Kidney (tissue), 14 donors: ENCODE measurements around the gene PPIL1. TPM values are rescaled to one million over a fixed set of nuclear protein-coding genes. Genes with fewer than 3 reads are reported as not detected.

Experiments
- DNase-seq, 5 donors: peaks; one replicate each; pipeline ENCODE4 v3.0.0-alpha.2; 2013 to 2020
- FAIRE-seq: peaks from 2 replicates; lab custom pipeline; 2012; peaks lifted over from hg19 to GRCh38; lab: Jason Lieb, UNC
- H3K27ac ChIP-seq, 2 donors: one replicate each; pipeline ENCODE4 v1.7.0; 2013; ENCODE audit warnings: low read depth in 2 of 2, low read length in 2 of 2, inconsistent platforms in 1 of 2
- H3K27me3 ChIP-seq: one replicate; pipeline ENCODE4 v1.7.1; 2013; ENCODE audit warnings: low read length, inconsistent platforms; ENCODE audit not compliant: control insufficient read depth, insufficient read depth
- H3K36me3 ChIP-seq, 3 donors: one replicate each; pipeline versions ENCODE4 v1.7.0 to v1.7.1; 2013; ENCODE audit warnings: low read length in 3 of 3, control low read depth in 1 of 3, inconsistent platforms in 1 of 3; ENCODE audit not compliant: insufficient read depth in 3 of 3, control insufficient read depth in 2 of 3
- H3K4me1 ChIP-seq, 3 donors: one replicate each; pipeline versions ENCODE4 v1.7.0 to v1.7.1; 2013; ENCODE audit warnings: low read length in 3 of 3, inconsistent platforms in 1 of 3, low read depth in 1 of 3; ENCODE audit not compliant: control insufficient read depth in 2 of 3, insufficient read depth in 2 of 3
- H3K4me3 ChIP-seq, 3 donors: one replicate each; pipeline versions ENCODE4 v1.7.0 to v1.8.1; 2013; ENCODE audit warnings: low read length in 3 of 3, control low read depth in 1 of 3, inconsistent platforms in 1 of 3
- H3K9ac ChIP-seq, 3 donors: one replicate each; pipeline versions ENCODE4 v1.7.0 to v1.7.1; 2013; ENCODE audit warnings: low read length in 3 of 3, control low read depth in 1 of 3, inconsistent platforms in 1 of 3
- H3K9me3 ChIP-seq, 3 donors: one replicate each; pipeline versions ENCODE4 v1.7.0 to v1.7.1; 2013; ENCODE audit warnings: low read length in 3 of 3, control low read depth in 1 of 3, inconsistent platforms in 1 of 3; ENCODE audit not compliant: control insufficient read depth in 2 of 3, insufficient read depth in 1 of 3
- intact Hi-C: fragments of 100-400 bp; cut with DNase I; formaldehyde crosslinking; loops from one replicate; pipeline ENCODE4 v1.11.1; 2022
- polyA plus RNA-seq: library from polyadenylated mRNA; stranded (reverse); fragments of 350-450 nt; fragmentation: Illumina TruSeq; extraction: RNeasy Lipid Tissue Mini Kit (QIAGEN cat#74804); gene quantifications from one replicate; pipeline ENCODE4 v1.2.3, GENCODE V29; 2014; ENCODE audit warnings: low read depth, low replicate concordance; ENCODE audit not compliant: insufficient read depth
- total RNA-seq: library from RNA; stranded (reverse); fragmentation: NEBNext Ultra II Directional; extraction: Animal tissue kit (Norgen Biotek cat#: 25700); gene quantifications from one replicate; pipeline ENCODE4 v1.2.1, GENCODE V29; 2021
- TF ChIP-seq, protein P1 (sequence below): IDR thresholded peaks from 3 replicates; pipeline ENCODE4 v1.5.1; 2012; ENCODE audit warnings: mild to moderate bottlenecking, moderate library complexity, borderline replicate concordance; ENCODE audit not compliant: insufficient read depth; ENCODE audit errors: extremely low read depth
- donor health status: control.
- donor health status: control.
- donor health status: control.
- donor health status: control.
- donor health status: control.
- donor health status: DM: yes; HTN: yes; CAD: no.
- donor health status: Normal renal cell carcinoma (clear cell type).

Gene PPIL1
- total and polyA plus RNA-seq, 2 donors from 2014 or later: 21.3 to 40.1 TPM

DNA sequence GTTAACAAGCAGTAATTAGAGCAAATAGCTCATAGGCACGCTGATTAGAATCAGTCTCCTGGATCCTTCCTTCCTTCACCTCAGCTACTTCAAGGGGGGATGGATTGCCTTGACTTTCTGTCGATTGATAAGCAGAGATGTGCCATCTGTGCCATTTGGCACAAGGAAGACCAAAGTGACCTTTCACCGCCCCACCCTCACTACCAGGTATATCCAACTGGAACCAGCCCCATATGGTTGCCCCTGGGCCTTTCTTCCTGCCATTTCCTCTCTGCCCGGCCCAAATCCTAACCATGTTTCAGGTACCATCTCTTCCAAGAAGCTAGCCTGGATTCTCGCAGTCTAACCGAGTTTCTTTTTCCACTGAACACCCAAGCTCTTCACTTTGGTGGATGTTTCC lies 26.6 kb downstream of the PPIL1 start:
- H3K9me3 ChIP-seq: no peaks in the 10 kb centered on the region
- FAIRE-seq (no peak), DNase-seq (no peak)
- intact Hi-C loops: no loop called here
- H3K9ac ChIP-seq: peak overlapping the region in 1 of 3 donors; percentile 22
- H3K27me3 ChIP-seq: no peaks in the 10 kb centered on the region
- no peak overlapping the region for H3K27ac ChIP-seq
- no peak overlapping the region for H3K4me3 ChIP-seq
- TF ChIP-seq, protein P1, sequence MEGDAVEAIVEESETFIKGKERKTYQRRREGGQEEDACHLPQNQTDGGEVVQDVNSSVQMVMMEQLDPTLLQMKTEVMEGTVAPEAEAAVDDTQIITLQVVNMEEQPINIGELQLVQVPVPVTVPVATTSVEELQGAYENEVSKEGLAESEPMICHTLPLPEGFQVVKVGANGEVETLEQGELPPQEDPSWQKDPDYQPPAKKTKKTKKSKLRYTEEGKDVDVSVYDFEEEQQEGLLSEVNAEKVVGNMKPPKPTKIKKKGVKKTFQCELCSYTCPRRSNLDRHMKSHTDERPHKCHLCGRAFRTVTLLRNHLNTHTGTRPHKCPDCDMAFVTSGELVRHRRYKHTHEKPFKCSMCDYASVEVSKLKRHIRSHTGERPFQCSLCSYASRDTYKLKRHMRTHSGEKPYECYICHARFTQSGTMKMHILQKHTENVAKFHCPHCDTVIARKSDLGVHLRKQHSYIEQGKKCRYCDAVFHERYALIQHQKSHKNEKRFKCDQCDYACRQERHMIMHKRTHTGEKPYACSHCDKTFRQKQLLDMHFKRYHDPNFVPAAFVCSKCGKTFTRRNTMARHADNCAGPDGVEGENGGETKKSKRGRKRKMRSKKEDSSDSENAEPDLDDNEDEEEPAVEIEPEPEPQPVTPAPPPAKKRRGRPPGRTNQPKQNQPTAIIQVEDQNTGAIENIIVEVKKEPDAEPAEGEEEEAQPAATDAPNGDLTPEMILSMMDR: no peak
- no peaks in the 10 kb centered on the region for H3K36me3 ChIP-seq
- H3K4me1 ChIP-seq: peaks cover 0 to 12% (median 5%) of the 10 kb centered on the region in 3 donors

DNA sequence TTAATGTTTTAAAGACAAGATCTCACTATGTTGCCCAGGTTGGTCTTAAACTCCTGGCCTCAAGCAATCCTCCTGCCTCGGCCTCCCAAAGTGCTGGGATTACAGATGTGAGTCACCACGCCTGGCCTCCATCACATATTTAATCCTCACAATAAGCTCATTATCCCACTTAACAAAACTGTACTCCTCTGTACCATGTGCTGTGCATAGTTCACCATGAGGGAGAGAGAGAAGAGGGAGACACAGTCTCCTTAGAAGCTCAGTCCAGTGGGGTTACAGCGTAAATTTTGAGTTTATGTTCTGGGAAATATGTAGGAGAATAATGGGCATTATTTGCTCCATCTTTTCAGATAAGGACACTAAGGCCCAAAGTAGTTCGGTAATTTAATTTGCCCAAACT lies 27.5 kb downstream of the PPIL1 start:
- H3K9me3 ChIP-seq: no peaks in the 10 kb centered on the region
- DNase-seq: no peak
- H3K4me3 ChIP-seq: no peak overlapping the region
- H3K9ac ChIP-seq: no peak overlapping the region
- no peak for FAIRE-seq
- TF ChIP-seq, protein P1: no peak
- intact Hi-C loops: no loop called here
- no peaks in the 10 kb centered on the region for H3K36me3 ChIP-seq
- no peak overlapping the region for H3K27ac ChIP-seq
- H3K27me3 ChIP-seq: no peaks in the 10 kb centered on the region
- H3K4me1 ChIP-seq: peaks cover 0 to 12% (median 5%) of the 10 kb centered on the region in 3 donors

DNA sequence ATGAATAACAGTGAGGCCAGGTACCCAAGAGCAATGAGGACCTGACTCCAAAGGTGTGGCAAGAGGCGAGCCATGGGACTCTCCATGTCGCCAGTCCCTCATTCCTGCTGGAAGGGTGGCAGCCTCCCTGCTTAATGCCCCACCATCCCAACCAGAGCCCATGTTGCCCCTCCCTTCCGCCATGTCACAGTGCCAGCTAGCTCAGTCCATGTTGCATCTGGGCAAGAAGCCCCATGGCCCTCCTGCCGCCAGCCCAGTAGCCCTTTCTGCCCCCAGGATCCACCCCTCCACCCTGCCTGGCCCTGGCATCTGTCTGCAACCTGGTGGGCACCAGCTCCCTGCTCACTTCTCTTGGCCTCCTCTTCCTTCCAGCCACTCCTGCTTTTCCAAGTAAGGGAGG lies 29.4 kb downstream of the PPIL1 start:
- H3K27me3 ChIP-seq: no peaks in the 10 kb centered on the region
- H3K36me3 ChIP-seq: no peaks in the 10 kb centered on the region
- no peaks in the 10 kb centered on the region for H3K9me3 ChIP-seq
- FAIRE-seq: no peak
- no peak overlapping the region for H3K9ac ChIP-seq
- TF ChIP-seq, protein P1: no peak
- intact Hi-C loops: no loop called here
- H3K4me1 ChIP-seq: peaks cover 0 to 18% (median 5%) of the 10 kb centered on the region in 3 donors
- no peak for DNase-seq
- no peak overlapping the region for H3K4me3 ChIP-seq
- no peak overlapping the region for H3K27ac ChIP-seq
